NB4 (cell line): ENCODE results near the gene PIGA.

Experiments used
- DNase-seq: peaks from one replicate; pipeline ENCODE4 v3.0.0; 2010; ENCODE audit warnings: low read depth
- H3K4me3 ChIP-seq: one replicate; pipeline ENCODE4 v1.5.1; 2011; ENCODE audit warnings: mild to moderate bottlenecking, low read depth, low read length, moderate library complexity
- CTCF ChIP-seq: IDR thresholded peaks from one replicate; pipeline ENCODE4 v1.5.1; 2012; ENCODE audit warnings: low read depth, low read length
- MAX ChIP-seq: IDR thresholded peaks from 2 replicates; pipeline ENCODE4 v1.6.1; 2011; ENCODE audit warnings: low read depth, low read length
- MYC ChIP-seq: IDR thresholded peaks from 2 replicates; pipeline ENCODE4 v1.6.1; 2011; ENCODE audit warnings: low read depth, low read length
- POLR2A ChIP-seq: IDR thresholded peaks from 2 replicates; pipeline ENCODE4 v1.6.1; 2011; ENCODE audit warnings: mild to moderate bottlenecking; ENCODE audit not compliant: insufficient read length; ENCODE audit errors: extremely low read depth

Gene PIGA

GRCh38 chrX:15328821-15329220, 6.5 kb downstream of the PIGA start:
- DNase-seq: no peak
- TF ChIP-seq CTCF (no peak), MYC (no peak), POLR2A (no peak), MAX (no peak)
- H3K4me3 ChIP-seq: no peak overlapping the region

GRCh38 chrX:15328131-15328530, 7.2 kb downstream of the PIGA start:
- no peak for DNase-seq
- H3K4me3 ChIP-seq: no peak overlapping the region
- no peak for TF ChIP-seq POLR2A
- no peak for TF ChIP-seq CTCF
- TF ChIP-seq MAX: no peak
- no peak for TF ChIP-seq MYC

- no peak for TF ChIP-seq MYC
- TF ChIP-seq MAX: no peak
- TF ChIP-seq POLR2A: no peak
- TF ChIP-seq CTCF: no peak
- H3K4me3 ChIP-seq: no peak overlapping the region
- DNase-seq: no peak
Measured at GRCh38 chrX:15322472-15322871, 12.9 kb downstream of the PIGA start.

GRCh38 chrX:15322072-15322471, 13.3 kb downstream of the PIGA start:
- TF ChIP-seq MAX: no peak
- no peak for TF ChIP-seq CTCF
- TF ChIP-seq POLR2A: no peak
- TF ChIP-seq MYC: no peak
- H3K4me3 ChIP-seq: no peak overlapping the region
- DNase-seq: no peak

- TF ChIP-seq MYC: no peak
- no peak for TF ChIP-seq CTCF
- DNase-seq: peak; percentile 67
- H3K4me3 ChIP-seq: no peak overlapping the region
Measured at GRCh38 chrX:15321447-15321846, 13.9 kb downstream of the PIGA start.

GRCh38 chrX:15320297-15320696, 15.0 kb downstream of the PIGA start:
- TF ChIP-seq CTCF (no peak), MAX (no peak), MYC (no peak), POLR2A (no peak)
- H3K4me3 ChIP-seq: no peak overlapping the region
- DNase-seq: no peak
